HG02981 (cell line): ENCODE data around the gene MBNL2.

Source experiments
- ATAC-seq: cut with Tn5 transposase; IDR thresholded peaks from one replicate; pipeline ENCODE4 v1.9.1; 2021; ENCODE audit warnings: mild to moderate bottlenecking, moderate library complexity; ENCODE audit not compliant: unreplicated experiment

The MBNL2 gene

DNA sequence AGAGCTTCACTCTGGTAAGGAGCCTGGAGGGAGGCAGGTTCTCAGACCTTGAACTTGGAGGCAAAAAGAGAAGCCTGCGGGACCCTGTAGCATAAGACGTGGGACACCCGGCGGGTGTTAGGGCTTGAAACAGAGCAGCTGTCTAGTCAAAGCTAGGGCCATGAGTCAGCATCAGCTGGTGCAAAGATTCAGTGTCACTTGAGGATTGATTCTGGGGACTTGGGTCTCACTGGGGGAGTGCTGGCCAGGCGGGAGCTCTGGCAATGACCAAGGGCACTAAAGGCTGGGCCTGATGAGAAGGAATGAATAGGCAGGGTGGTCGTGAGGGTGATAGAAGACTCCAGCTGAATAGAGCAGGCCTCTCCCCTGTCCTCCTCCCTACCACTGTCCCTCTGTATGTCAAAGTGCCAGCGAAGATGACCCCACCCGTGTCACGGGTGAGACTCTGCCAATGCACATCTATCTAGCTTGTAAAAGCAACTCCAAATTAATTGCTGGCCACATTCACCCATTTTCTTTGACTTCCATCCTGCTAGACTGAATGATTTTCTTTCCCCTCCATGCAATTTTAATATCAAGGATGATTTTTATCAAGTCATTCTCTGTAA is 97.1 kb downstream of the MBNL2 start:
- no peak for ATAC-seq

- no peak for ATAC-seq
Measured at GRCh38 chr13:97321101-97321500, 99.0 kb downstream of the MBNL2 start.

GRCh38 chr13:97321616-97322321 is 99.6 kb downstream of the MBNL2 start:
- no peak for ATAC-seq

- no peak for ATAC-seq
Measured at GRCh38 chr13:97322740-97323342, 100.7 kb downstream of the MBNL2 start.

- no peak for ATAC-seq
Measured at GRCh38 chr13:97324115-97324514, 102.0 kb downstream of the MBNL2 start.

- ATAC-seq: no peak
Measured at GRCh38 chr13:97325738-97326137, 103.6 kb downstream of the MBNL2 start.

DNA sequence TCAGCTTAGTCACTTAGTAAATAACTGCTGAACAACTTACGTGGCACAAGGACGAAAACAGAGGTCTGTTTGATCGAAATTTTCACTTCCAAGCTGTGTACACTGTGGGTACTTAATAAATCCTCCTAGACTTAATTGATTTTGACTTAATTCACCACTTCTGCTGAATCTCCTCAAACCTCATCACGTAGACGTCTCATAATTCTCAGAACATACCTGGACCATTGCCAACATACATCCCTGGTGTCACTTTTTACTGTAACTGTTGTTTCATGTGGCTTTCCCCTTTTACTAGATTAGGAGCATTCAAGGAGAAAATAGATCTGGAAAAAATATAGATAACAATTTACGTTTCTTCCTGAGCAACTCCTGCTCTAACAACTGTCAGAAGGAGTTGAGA is 105.0 kb downstream of the MBNL2 start:
- no peak for ATAC-seq

- ATAC-seq: no peak
Measured at GRCh38 chr13:97327506-97328221, 105.5 kb downstream of the MBNL2 start.

- no peak for ATAC-seq
Measured at GRCh38 chr13:97328222-97328790, 106.2 kb downstream of the MBNL2 start.

- no peak for ATAC-seq
Measured at GRCh38 chr13:97329331-97329730, 107.2 kb downstream of the MBNL2 start.

DNA sequence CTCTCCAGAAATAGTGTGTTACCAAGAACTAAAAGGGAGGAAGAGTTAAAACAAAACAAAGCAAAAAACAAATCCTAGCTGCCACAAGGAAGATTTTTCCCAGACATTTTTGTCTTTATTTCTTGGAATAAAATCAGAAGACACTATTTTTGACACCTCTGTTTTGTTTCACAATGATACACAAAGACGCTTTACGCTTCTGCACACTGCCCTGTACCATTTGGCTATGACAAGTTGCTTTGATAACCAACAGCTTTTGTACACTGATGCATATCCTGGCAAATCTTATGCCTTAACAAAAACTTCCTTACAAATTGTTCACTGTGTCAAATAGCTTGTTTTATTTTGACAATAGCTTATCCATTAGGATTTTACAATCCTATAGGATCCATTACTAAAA is 108.3 kb downstream of the MBNL2 start:
- no peak for ATAC-seq

GRCh38 chr13:97332742-97333141 is 110.6 kb downstream of the MBNL2 start:
- no peak for ATAC-seq

- no peak for ATAC-seq
Measured at GRCh38 chr13:97333983-97334382, 111.8 kb downstream of the MBNL2 start.

- ATAC-seq: no peak
Measured at GRCh38 chr13:97334690-97335089, 112.6 kb downstream of the MBNL2 start.

- ATAC-seq: no peak
Measured at GRCh38 chr13:97335488-97336134, 113.5 kb downstream of the MBNL2 start.

DNA sequence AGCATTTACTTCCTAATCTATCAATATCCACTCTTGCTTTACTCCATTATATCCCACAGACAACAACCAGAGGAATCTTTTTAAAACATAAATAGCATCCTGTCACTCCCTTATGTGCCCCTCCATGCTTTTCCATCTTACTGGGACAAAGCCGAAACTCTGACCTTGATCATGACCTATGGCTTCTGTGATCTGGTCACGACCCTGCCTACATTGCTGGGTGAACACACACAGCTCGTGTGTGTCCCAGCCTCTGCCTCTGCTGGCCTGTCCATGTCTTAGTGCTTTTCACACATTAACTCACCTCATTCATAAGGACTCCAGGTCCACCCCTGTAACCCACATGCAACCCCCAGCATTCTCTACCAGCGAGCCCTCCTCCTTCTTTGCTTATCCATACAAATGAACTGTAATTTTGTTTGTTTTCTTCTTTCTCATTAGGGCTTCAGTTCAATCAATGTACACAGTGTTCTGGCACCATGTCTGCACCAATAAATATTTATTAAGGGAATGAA is 115.9 kb downstream of the MBNL2 start:
- no peak for ATAC-seq

DNA sequence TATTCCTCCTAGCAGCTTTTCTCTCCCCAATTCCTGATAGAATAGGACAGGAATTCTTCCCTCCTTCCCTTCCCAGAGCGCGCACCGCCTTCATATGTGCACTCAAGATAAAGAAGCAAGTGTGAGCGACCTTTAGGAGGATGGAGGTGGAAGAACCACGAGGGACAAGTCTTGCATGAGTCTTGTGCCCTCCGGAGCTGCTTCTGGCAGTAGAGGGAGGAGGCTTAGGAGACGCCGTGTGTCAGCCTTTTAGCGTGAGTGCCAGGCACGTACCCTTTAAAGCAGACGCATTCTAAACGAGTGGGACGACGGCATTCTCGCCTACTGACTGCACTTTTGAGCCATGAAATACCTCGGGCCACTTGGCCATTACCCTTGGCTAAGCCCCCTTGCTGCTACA is 116.4 kb downstream of the MBNL2 start:
- ATAC-seq: no peak

DNA sequence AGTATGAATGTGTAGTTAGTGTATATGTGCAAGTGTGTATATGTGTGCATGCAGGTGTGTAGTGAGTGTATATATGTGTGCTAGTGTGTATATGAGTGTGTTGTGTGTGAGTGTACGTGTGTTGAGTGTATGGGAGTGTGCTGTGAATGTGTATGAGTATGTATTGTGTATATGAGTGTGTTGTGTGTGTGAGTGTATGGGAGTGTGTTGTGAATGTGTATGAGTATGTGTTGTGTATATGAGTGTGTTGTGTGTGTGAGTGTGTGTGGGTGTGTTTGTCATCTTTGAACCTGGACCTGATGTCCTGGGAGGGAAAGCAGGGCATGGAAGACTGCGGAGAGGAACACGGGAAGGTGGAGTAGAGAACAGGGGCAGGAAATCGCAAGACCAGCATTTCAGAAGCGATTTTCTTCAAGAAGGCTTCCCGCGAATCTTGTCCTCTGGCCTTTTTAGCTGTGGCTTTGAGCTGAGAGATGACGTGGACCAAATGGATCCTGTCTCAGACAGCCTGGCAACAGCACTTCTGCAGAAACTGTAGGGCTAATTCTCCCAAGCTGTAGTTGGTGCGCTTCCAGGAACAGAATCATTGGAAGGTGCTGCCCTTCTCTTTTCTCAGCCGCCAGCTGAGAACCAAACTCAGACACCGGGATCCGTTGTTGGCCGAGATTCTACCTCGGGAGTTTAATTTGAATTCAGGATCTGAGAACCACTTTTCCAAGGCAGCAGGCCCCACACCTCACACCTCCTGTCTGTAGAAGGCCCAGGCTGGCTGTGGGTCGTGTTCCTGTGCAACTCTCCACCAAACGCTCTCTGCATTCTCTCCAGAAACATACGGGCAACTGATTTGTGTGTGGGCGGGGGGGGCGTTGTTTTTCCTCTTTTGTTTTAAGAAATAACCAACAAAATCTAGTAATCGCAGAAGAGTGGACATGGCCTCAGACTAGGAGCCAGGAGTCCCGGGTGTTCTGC is 117.2 kb downstream of the MBNL2 start:
- ATAC-seq: no peak

- peak; percentile 52 for ATAC-seq
Measured at GRCh38 chr13:97339988-97340749, 118.0 kb downstream of the MBNL2 start.
